ENCODE data around the gene JAZF1.
"Not testable (repeated sequence)": the region's sequence is repeated elsewhere in the genome, so short reads cannot be mapped to it uniquely, and the experiment has no call there.

JAZF1 gene

GRCh38 chr7:27897001-27897400 is 283.6 kb downstream of the JAZF1 start:
- DNase-seq: no peak

DNA sequence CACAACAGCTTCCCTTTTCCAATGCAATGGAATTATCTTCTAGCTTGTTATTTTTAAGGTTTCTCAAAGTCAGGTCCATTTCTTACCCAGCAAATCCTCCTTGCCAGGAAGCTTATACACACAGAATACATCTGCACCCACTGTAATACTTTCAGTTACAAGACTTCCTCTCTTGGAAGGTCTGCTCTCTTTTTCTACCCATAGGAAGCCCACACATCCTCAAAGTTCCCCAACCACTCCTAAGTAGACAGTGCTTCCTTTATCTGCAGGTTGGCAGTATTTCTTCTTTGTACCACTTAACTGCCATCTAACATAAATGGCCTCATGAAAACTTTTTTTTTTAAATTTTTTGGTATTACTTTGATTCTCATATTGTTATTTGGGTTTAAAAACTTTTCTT is 285.0 kb downstream of the JAZF1 start:
- no peak for DNase-seq

GRCh38 chr7:27890205-27890849 is 290.3 kb downstream of the JAZF1 start:
- DNase-seq: no peak

- DNase-seq: no peak
Measured at GRCh38 chr7:27889800-27890199, 290.8 kb downstream of the JAZF1 start.

DNA sequence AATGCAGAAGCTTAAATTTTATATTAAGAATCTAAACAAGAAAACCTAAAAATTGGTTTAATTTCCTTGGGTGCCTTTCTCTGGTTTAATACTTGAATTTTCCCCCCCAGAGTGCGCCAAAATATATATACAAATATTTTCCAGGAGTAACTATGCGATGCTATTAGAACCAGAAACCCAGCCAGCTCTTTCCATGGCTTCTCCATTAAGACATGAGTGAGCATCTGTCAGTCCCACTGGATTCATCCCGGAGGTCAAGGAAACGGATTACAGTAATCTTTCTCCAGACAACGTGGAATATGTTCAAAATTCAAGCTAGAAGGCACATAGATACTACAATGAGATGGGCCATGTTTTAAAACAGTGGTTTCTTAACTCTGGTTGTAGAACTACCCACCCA is 291.9 kb downstream of the JAZF1 start:
- no peak for DNase-seq

DNA sequence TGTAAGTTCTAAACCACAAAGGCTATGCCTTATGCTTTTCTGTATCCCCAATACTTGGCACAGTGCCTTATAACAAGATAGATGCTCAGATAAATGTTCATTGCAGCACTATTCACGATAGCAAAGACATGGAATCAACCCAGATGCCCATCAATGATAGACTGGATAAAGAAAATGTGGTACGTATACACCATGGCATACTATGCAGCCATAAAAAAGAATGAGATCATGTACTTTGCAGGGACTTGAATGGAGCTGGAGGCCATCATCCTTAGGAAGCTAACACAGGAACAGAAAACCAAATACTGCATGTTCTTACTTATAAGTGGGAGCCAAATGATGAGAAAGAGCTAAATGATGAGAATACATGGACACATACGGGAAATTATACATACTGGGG is 293.9 kb downstream of the JAZF1 start:
- not testable (repeated sequence) for DNase-seq

DNA sequence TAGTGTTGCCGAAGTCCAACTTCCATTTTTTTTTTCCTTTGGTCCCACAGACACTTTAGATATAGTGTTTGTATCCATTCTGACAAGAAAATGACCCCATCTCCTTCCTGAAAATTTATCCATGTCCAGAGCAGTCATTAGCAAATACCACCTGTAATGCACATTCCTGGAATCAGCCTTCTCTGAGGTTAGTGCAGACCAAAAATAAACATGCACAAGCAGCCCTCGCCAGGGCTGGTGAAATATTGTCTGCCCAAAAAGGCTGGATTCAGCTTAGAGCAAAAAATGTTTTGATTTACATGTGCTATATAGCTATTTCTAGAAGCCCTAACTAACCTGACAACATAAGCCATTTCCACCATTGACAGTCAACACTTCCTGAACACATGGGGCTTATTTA is 294.9 kb downstream of the JAZF1 start:
- DNase-seq: no peak

- DNase-seq: no peak
Measured at GRCh38 chr7:27883696-27884095, 296.9 kb downstream of the JAZF1 start.

DNA sequence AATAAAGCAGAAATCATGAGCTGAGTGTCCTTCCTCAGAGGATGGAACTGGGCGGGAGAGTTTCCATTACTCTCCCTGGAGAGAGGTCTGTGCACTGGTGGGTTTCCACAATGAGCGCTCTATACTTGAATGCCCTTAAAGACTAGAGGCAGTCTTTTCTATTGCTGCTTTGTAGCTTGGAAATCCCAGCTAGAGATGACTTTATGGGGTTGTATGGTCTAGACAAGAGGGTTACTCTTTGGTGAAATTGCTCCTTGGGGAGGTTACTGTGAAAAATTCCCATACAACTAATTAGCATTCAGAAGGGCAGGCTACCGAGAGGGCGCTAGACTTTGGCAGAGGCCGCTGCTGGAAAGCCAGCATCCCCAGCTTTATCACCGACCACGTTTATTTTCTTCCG is 303.8 kb downstream of the JAZF1 start:
- no peak for DNase-seq

- DNase-seq: no peak
Measured at GRCh38 chr7:27875832-27876231, 304.8 kb downstream of the JAZF1 start.

DNA sequence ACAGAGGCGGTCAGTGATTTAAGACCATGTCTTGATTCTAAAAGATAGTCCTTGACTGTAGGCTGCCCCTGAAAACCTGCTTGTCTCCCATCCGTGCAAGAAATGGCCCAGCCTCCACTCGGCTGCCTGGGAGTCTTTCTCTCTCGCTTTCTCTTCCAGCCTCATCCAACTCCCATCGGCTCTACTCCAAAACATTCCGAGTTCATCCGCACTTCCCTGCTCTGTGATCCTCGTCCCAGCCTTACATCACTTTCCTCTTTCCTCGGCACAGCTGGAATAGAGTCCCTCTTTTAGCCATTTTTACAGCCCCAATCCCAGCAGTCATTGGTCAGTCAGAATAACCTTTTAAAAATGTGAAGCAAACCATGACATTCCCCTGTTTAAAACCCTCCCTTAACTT is 305.5 kb downstream of the JAZF1 start:
- DNase-seq: no peak

GRCh38 chr7:27873981-27874957 is 306.3 kb downstream of the JAZF1 start:
- DNase-seq: no peak

DNA sequence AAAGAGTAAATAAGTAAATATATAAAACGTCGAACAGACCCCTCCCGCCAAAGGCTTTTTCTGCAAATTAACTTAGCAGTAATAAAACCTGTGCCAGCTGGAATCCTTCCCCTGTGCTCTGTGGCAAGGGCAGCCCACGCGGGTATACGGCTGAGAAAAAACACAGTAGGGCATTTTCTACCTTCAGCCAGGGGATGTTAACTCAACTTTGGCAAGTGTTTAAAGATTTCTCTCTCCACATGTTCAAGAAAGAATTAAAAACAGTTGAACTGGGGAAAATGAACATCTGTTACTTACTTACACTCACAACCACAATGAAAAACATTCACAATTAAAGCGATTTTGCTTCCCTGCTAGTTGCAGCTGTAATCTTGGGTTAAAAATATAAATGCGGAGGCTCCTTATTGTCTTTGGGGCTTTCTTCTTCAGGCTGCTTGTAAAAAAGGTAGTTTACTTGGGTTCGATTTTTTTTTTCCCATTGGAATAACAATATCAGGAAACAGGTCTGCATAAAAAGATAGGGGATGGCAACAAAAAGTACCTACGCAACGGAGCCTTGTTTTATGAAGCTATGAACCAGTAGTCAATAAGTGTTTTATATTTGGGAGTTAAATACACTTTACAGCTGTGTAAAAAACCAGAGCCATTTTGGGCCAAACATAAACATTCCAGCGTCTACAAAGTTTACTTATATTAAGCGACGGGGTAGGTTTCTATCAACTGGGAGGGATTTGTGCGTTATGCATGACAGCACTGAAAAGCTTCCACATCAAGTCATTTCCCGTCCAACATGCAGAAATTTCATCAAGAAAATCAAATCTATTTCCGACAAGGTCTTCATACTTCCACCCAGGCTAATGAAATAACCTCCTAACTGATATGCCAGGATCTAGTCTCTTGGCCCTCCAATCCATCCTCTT is 308.0 kb downstream of the JAZF1 start:
- DNase-seq: no peak

GRCh38 chr7:27871866-27872265 is 308.7 kb downstream of the JAZF1 start:
- no peak for DNase-seq

- no peak for DNase-seq
Measured at GRCh38 chr7:27871086-27871485, 309.5 kb downstream of the JAZF1 start.

DNA sequence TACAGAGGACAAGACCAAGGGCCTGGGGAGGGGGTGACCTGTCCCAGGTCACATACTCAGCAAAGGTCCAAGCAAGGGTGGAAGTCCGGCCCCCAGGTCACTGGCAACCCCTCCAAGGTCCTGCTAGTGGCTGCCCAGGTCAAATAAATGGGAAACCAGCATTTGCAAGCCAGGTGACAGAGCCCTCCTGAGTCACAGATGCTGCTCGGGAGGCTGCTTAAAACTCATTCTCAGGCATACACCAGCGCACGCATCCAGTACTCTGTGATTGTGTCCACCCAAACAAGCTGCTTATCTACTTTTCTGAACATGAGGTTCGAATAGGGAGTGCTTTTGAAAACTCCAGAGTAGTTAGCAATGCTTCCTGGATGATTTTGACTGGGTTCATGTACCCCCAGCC is 310.0 kb downstream of the JAZF1 start:
- no peak for DNase-seq

GRCh38 chr7:27869056-27869455 is 311.5 kb downstream of the JAZF1 start:
- no peak for DNase-seq

- no peak for DNase-seq
Measured at GRCh38 chr7:27868131-27868550, 312.5 kb downstream of the JAZF1 start.

DNA sequence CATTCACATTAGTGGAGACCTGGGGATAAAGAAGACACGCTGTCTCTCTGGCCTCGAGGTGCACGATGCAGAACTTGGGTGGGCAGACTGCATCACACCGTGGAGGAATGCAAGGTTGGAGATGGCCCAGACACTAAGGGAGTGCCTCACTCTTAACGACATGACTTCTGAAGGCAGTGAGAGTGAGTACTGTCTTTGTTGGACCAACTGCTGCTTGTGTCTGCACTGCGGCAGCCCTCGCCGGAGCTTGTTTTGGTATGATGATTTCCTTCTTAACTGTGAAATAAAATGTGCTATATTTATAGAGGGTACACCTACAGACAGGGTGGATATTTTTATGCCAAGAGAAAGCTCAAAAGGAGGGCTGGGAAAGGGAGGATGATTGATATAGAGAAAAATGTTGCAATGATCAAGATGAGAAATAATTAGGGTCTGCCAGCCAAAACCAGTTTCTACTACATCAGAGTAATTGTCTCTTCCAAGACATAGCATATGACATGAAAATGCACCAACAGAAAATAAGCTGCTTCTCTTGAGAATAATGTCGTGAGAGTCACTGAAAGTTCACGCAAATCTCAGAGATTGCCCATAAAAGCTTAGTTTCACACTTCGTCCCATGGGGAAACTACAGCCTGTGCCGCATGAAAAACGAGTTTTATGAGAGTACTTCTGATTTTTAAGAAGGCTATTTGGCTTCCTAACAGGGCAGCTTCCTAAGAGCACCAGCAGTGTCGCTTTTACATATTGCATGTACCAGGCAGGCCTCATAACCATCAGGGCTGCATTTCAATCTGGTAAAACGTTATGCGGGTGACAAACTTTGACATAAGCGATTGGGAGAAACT is 313.5 kb downstream of the JAZF1 start:
- DNase-seq: no peak

- no peak for DNase-seq
Measured at GRCh38 chr7:27866256-27866655, 314.3 kb downstream of the JAZF1 start.

- DNase-seq: no peak
Measured at GRCh38 chr7:27863880-27864279, 316.7 kb downstream of the JAZF1 start.

- no peak for DNase-seq
Measured at GRCh38 chr7:27861747-27862146, 318.8 kb downstream of the JAZF1 start.

Measured in NCI-H187 treated with DMSO at 0.1 percent for 48 hours (cell line).